ENCODE results near the gene C16orf90. TPM values are rescaled to one million over a fixed set of nuclear protein-coding genes. Genes with fewer than 3 reads are reported as not detected.

Gene C16orf90
- total RNA-seq, 2 donors from 2014 or later: not detected

DNA sequence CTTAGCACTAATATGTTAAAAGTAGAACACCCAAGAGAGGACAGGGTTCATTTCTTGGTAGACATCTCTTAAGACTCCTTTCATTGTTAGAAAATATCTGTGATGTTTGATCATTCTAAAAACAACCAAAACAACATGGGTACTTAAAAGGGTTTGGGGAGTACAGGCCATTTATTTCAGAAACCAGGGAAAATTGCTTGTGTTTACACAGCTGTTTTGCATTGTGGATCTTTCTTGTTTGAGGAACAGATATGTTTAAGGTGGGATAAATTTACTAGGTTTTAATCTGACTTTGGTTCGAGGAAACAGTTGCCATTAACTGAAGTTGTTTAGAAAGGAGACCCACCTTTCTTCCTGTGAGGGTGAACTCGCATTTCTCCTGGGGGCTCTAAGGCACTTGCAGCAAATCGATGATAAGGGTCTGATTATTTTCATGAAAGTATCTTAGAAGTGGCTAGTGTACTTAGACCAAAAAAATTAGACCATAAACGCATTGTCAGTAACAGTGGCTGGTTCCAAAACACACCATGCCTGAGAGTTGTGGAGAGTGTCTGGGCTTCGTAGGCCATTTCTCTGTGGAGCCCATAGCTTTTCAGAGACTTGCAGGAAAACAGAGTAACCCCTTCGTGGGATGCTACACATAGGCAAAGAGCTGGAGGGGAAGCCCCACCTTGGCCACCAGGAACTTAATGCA lies 23.1 kb upstream of the C16orf90 start:
- 94 to 96% methylated on average over 5 to 6 of the region's 6 CpGs for WGBS, 2 experiments (ENCODE audit: insufficient coverage in 1 of 2, insufficient read length in 1 of 2)
- no peaks in the 10 kb centered on the region for H3K27me3 Mint-ChIP-seq (ENCODE audit: insufficient read depth)
- no peak overlapping the region for H3K27ac Mint-ChIP-seq
- Histone ChIP-seq H3K27ac (ENCODE audit: low read depth, low read length) (no peak overlapping the region), H3K4me3 (ENCODE audit: low read length) (no peak overlapping the region), H3K9ac (ENCODE audit: extremely low read depth, low read length, poor library complexity, severe bottlenecking) (no peak overlapping the region), H3K27me3 (ENCODE audit: control insufficient read depth, insufficient read depth, low read length, poor library complexity, severe bottlenecking) (no peaks in the 10 kb centered on the region), H3K9me3 (ENCODE audit: control insufficient read depth, low read length) (no peaks in the 10 kb centered on the region), H3K36me3 (ENCODE audit: control insufficient read depth, insufficient read depth, low read length) (peaks cover 69% of the 10 kb centered on the region), H3K4me1 (ENCODE audit: control insufficient read depth, insufficient read depth, low read length) (no peaks in the 10 kb centered on the region)
- TF ChIP-seq, protein P1, sequence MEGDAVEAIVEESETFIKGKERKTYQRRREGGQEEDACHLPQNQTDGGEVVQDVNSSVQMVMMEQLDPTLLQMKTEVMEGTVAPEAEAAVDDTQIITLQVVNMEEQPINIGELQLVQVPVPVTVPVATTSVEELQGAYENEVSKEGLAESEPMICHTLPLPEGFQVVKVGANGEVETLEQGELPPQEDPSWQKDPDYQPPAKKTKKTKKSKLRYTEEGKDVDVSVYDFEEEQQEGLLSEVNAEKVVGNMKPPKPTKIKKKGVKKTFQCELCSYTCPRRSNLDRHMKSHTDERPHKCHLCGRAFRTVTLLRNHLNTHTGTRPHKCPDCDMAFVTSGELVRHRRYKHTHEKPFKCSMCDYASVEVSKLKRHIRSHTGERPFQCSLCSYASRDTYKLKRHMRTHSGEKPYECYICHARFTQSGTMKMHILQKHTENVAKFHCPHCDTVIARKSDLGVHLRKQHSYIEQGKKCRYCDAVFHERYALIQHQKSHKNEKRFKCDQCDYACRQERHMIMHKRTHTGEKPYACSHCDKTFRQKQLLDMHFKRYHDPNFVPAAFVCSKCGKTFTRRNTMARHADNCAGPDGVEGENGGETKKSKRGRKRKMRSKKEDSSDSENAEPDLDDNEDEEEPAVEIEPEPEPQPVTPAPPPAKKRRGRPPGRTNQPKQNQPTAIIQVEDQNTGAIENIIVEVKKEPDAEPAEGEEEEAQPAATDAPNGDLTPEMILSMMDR (conservative IDR thresholded peaks at IDR 0.05): no peak
- no peaks in the 10 kb centered on the region for H3K4me1 Mint-ChIP-seq
- H3K4me3 Mint-ChIP-seq: no peak overlapping the region
- H3K36me3 Mint-ChIP-seq (ENCODE audit: low read depth): peaks cover 57% of the 10 kb centered on the region
- H3K9me3 Mint-ChIP-seq: no peaks in the 10 kb centered on the region
- DNase-seq: no peak

DNA sequence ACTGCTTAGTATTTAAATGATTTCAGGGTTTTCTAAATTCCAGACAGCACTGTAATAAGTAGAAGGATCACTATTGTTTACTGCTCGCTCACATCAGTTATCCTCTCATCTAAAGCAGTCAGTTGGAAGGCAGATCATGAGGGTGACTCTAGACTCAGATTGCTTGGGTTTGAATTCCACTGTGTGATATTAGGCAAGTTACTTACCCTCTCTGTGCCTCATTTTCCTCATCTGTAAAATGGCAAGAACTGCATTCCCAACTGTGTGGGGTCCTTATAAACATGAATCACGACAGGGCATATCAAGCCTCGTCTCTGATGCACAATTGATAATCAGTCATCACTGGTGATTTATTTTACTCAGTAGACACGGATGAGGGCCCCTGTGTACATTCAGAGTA lies 20.6 kb upstream of the C16orf90 start:
- WGBS, 2 experiments (ENCODE audit: insufficient coverage in 1 of 2, insufficient read length in 1 of 2): 88 to 96% methylated on average over 3 to 4 of the region's 4 CpGs
- H3K27me3 Mint-ChIP-seq (ENCODE audit: insufficient read depth): no peaks in the 10 kb centered on the region
- no peak overlapping the region for H3K27ac Mint-ChIP-seq
- no peaks in the 10 kb centered on the region for H3K9me3 ChIP-seq (ENCODE audit: control insufficient read depth, low read length)
- DNase-seq: no peak
- H3K4me1 Mint-ChIP-seq: no peaks in the 10 kb centered on the region
- H3K4me1 ChIP-seq (ENCODE audit: control insufficient read depth, insufficient read depth, low read length): no peaks in the 10 kb centered on the region
- no peak overlapping the region for H3K4me3 ChIP-seq (ENCODE audit: low read length)
- H3K9me3 Mint-ChIP-seq: no peaks in the 10 kb centered on the region
- no peak overlapping the region for H3K27ac ChIP-seq (ENCODE audit: low read depth, low read length)
- H3K36me3 Mint-ChIP-seq (ENCODE audit: low read depth): peaks cover 67% of the 10 kb centered on the region
- H3K36me3 ChIP-seq (ENCODE audit: control insufficient read depth, insufficient read depth, low read length): peaks cover 76% of the 10 kb centered on the region
- no peak overlapping the region for H3K9ac ChIP-seq (ENCODE audit: extremely low read depth, low read length, poor library complexity, severe bottlenecking)
- no peaks in the 10 kb centered on the region for H3K27me3 ChIP-seq (ENCODE audit: control insufficient read depth, insufficient read depth, low read length, poor library complexity, severe bottlenecking)
- TF ChIP-seq, protein P1 (conservative IDR thresholded peaks at IDR 0.05): no peak
- no peak overlapping the region for H3K4me3 Mint-ChIP-seq

DNA sequence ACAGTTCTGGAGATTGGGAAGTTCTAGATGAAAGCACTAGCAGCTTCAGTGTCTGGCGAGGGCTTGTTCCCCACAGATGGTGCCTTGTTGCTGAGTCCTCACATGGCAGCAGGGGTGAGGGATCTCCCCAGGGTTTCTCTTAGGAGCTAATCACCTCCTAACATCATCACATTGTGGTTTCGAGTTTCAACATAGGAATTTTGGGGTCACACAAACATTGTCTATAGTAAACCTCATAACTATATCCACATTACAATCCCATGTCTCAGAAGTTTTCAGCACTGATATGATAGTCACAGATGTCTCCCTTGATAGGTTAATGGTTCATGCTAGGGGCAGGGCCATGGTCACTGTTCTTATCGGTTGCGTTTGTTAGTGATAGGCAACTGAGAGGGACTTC lies 19.3 kb upstream of the C16orf90 start:
- DNase-seq: no peak
- peaks cover 70% of the 10 kb centered on the region for H3K36me3 ChIP-seq (ENCODE audit: control insufficient read depth, insufficient read depth, low read length)
- 89% methylated on average over 4 of the region's 4 CpGs for WGBS, 2 experiments (ENCODE audit: insufficient coverage in 1 of 2, insufficient read length in 1 of 2)
- Mint-ChIP-seq H3K4me3 (no peak overlapping the region), H3K27ac (no peak overlapping the region), H3K27me3 (ENCODE audit: insufficient read depth) (no peaks in the 10 kb centered on the region), H3K9me3 (no peaks in the 10 kb centered on the region), H3K36me3 (ENCODE audit: low read depth) (peaks cover 65% of the 10 kb centered on the region), H3K4me1 (no peaks in the 10 kb centered on the region)
- TF ChIP-seq, protein P1 (conservative IDR thresholded peaks at IDR 0.05): no peak
- no peak overlapping the region for H3K9ac ChIP-seq (ENCODE audit: extremely low read depth, low read length, poor library complexity, severe bottlenecking)
- no peaks in the 10 kb centered on the region for H3K27me3 ChIP-seq (ENCODE audit: control insufficient read depth, insufficient read depth, low read length, poor library complexity, severe bottlenecking)
- no peak overlapping the region for H3K27ac ChIP-seq (ENCODE audit: low read depth, low read length)
- no peaks in the 10 kb centered on the region for H3K4me1 ChIP-seq (ENCODE audit: control insufficient read depth, insufficient read depth, low read length)
- no peak overlapping the region for H3K4me3 ChIP-seq (ENCODE audit: low read length)
- H3K9me3 ChIP-seq (ENCODE audit: control insufficient read depth, low read length): no peaks in the 10 kb centered on the region
